Measurements from ENCODE around the gene LNPEP. TPM values are rescaled to one million over a fixed set of nuclear protein-coding genes. Genes with fewer than 3 reads are reported as not detected.
A peak's percentile ranks its signal among the peaks of the same experiment; 100 is the strongest.

LNPEP gene
- total RNA-seq, 1 donor from 2014 or later = 36.3 TPM

DNA sequence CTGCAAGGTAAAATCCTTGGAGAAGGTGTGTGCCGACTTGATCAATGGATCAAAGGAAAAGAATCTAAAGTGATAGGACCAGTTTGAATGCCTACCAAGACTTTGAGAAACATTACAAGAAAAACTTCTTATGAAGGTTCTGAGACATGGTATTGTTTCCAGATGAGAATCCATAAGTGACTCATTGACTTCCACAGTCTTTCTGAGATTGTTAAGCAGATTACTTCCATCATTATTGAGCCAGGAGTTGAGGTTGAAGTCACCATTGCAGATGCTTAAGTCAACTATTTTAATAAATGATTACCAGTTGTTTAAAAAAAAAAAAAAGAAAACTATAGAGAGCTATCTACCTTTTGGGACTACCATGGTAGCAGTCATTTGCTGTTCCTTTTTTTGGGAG is 7.0 kb downstream of the LNPEP start:
- peaks cover 5% of the 10 kb centered on the region for H3K36me3 Mint-ChIP-seq (ENCODE audit: low read depth, unreplicated experiment)
- no peaks in the 10 kb centered on the region for H3K9me3 Mint-ChIP-seq (ENCODE audit: unreplicated experiment)
- no peaks in the 10 kb centered on the region for H3K27me3 Mint-ChIP-seq (ENCODE audit: low read depth, unreplicated experiment)
- no peak overlapping the region for H3K4me2 ChIP-seq (ENCODE audit: low read length)
- TF ChIP-seq, protein P1, sequence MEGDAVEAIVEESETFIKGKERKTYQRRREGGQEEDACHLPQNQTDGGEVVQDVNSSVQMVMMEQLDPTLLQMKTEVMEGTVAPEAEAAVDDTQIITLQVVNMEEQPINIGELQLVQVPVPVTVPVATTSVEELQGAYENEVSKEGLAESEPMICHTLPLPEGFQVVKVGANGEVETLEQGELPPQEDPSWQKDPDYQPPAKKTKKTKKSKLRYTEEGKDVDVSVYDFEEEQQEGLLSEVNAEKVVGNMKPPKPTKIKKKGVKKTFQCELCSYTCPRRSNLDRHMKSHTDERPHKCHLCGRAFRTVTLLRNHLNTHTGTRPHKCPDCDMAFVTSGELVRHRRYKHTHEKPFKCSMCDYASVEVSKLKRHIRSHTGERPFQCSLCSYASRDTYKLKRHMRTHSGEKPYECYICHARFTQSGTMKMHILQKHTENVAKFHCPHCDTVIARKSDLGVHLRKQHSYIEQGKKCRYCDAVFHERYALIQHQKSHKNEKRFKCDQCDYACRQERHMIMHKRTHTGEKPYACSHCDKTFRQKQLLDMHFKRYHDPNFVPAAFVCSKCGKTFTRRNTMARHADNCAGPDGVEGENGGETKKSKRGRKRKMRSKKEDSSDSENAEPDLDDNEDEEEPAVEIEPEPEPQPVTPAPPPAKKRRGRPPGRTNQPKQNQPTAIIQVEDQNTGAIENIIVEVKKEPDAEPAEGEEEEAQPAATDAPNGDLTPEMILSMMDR (IDR thresholded peaks at IDR 0.05; ENCODE audit: insufficient read depth, low read depth, low read length) = no peak
- TF ChIP-seq EZH2 (IDR thresholded peaks at IDR 0.05; ENCODE audit: insufficient read depth, low read length) = no peak
- no peaks in the 10 kb centered on the region for H3K27me3 ChIP-seq (ENCODE audit: insufficient read depth, low read length)
- H3K4me1 Mint-ChIP-seq (ENCODE audit: low read depth, unreplicated experiment) = peaks cover 19% of the 10 kb centered on the region
- no peak overlapping the region for H3K4me3 ChIP-seq (ENCODE audit: insufficient read depth, low read depth, low read length)
- DNase-seq (ENCODE audit: low read depth) = peak; percentile 50
- no peak overlapping the region for H3K27ac ChIP-seq (ENCODE audit: low read depth, low read length)
- H2AFZ ChIP-seq (ENCODE audit: low read depth, low read length) = no peak overlapping the region
- H3K9ac ChIP-seq (ENCODE audit: low read length) = no peak overlapping the region
- peak; percentile 32 for FAIRE-seq
- H3K79me2 ChIP-seq (ENCODE audit: insufficient read depth, low read length) = peaks cover 75% of the 10 kb centered on the region
- H3K9me3 ChIP-seq (ENCODE audit: insufficient read depth, low read depth, low read length) = no peaks in the 10 kb centered on the region
- no peaks in the 10 kb centered on the region for H3K4me1 ChIP-seq (ENCODE audit: insufficient read depth, low read length)
- H3K4me3 Mint-ChIP-seq (ENCODE audit: unreplicated experiment) = no peak overlapping the region
- H3K36me3 ChIP-seq (ENCODE audit: insufficient read depth, low read length) = no peaks in the 10 kb centered on the region
- H3K27ac Mint-ChIP-seq (ENCODE audit: unreplicated experiment) = no peak overlapping the region
- H4K20me1 ChIP-seq (ENCODE audit: insufficient read depth, low read length) = peaks cover 36% of the 10 kb centered on the region

DNA sequence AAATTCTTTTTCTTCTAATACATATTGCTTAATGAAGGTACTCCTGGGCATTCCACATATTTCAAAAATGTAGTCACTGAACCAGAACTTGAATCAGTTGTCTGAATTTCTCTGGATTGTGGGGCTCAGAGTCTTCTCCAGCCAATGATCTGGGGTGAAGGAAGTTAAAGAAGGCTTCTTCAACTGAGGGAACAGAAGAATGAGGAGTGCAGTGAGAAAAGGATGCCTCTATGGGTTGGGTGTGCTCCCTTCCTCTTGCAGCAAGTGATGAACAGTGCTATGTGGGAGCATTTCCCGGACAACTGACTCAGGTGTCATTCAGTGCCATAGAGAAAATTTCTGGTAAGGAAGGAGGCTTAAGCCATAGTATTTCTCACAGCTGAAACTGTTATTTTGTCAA is 7.9 kb downstream of the LNPEP start:
- H3K4me1 Mint-ChIP-seq (ENCODE audit: low read depth, unreplicated experiment) = peaks cover 14% of the 10 kb centered on the region
- peaks cover 5% of the 10 kb centered on the region for H3K36me3 Mint-ChIP-seq (ENCODE audit: low read depth, unreplicated experiment)
- H3K4me3 Mint-ChIP-seq (ENCODE audit: unreplicated experiment) = no peak overlapping the region
- FAIRE-seq (peak; percentile 5), DNase-seq (ENCODE audit: low read depth) (no peak)
- Histone ChIP-seq H3K9me3 (ENCODE audit: insufficient read depth, low read depth, low read length) (no peaks in the 10 kb centered on the region), H4K20me1 (ENCODE audit: insufficient read depth, low read length) (peaks cover 28% of the 10 kb centered on the region), H3K79me2 (ENCODE audit: insufficient read depth, low read length) (peaks cover 74% of the 10 kb centered on the region), H2AFZ (ENCODE audit: low read depth, low read length) (no peak overlapping the region), H3K27me3 (ENCODE audit: insufficient read depth, low read length) (no peaks in the 10 kb centered on the region), H3K36me3 (ENCODE audit: insufficient read depth, low read length) (no peaks in the 10 kb centered on the region), H3K4me3 (ENCODE audit: insufficient read depth, low read depth, low read length) (no peak overlapping the region), H3K4me1 (ENCODE audit: insufficient read depth, low read length) (no peaks in the 10 kb centered on the region), H3K4me2 (ENCODE audit: low read length) (no peak overlapping the region), H3K9ac (ENCODE audit: low read length) (no peak overlapping the region), H3K27ac (ENCODE audit: low read depth, low read length) (no peak overlapping the region)
- no peak overlapping the region for H3K27ac Mint-ChIP-seq (ENCODE audit: unreplicated experiment)
- no peaks in the 10 kb centered on the region for H3K9me3 Mint-ChIP-seq (ENCODE audit: unreplicated experiment)
- no peak for TF ChIP-seq EZH2 (IDR thresholded peaks at IDR 0.05; ENCODE audit: insufficient read depth, low read length)
- TF ChIP-seq, protein P1 (IDR thresholded peaks at IDR 0.05; ENCODE audit: insufficient read depth, low read depth, low read length) = no peak
- H3K27me3 Mint-ChIP-seq (ENCODE audit: low read depth, unreplicated experiment) = no peaks in the 10 kb centered on the region

DNA sequence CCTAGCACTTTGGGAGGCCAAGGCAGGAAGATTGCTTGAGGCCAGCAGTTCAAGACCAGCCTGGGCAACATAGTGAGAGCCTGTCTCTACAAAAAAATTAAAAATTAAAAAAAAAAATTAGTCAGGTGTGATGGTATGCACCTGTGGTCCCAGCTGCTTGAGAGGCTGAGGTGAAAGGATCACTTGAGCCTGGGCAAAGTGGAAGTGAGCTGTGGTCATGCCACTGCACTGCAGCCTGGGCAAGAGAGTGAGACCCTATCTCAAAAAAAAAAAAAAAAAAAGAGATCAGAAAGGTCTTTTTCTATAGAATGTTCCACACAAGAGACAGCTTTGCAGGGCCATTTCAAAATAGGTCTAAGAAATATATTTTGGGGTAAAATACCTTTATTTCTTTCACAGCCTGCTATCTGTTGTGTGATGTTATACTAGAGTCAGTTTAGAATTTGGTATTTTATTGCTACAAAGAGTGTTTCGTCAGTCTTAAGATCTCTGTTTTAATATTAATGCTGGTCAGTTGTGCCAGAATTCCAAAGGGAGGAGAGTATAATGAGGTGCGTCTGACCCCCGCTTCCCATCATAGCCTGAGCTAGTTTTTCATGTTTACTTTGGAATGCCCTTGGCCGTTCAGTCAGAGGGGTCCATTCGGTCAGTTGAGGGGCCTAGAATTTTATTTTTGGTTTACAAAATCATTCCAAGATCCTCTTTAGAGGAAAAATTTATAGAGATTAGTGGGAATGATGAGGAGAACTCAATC is 9.4 kb downstream of the LNPEP start:
- no peak for TF ChIP-seq EZH2 (IDR thresholded peaks at IDR 0.05; ENCODE audit: insufficient read depth, low read length)
- TF ChIP-seq, protein P1 (IDR thresholded peaks at IDR 0.05; ENCODE audit: insufficient read depth, low read depth, low read length) = no peak
- Histone ChIP-seq H3K79me2 (ENCODE audit: insufficient read depth, low read length) (peaks cover 77% of the 10 kb centered on the region), H4K20me1 (ENCODE audit: insufficient read depth, low read length) (peaks cover 34% of the 10 kb centered on the region), H3K27me3 (ENCODE audit: insufficient read depth, low read length) (no peaks in the 10 kb centered on the region), H3K4me1 (ENCODE audit: insufficient read depth, low read length) (no peaks in the 10 kb centered on the region), H3K27ac (ENCODE audit: low read depth, low read length) (no peak overlapping the region), H3K9me3 (ENCODE audit: insufficient read depth, low read depth, low read length) (no peaks in the 10 kb centered on the region), H2AFZ (ENCODE audit: low read depth, low read length) (no peak overlapping the region), H3K9ac (ENCODE audit: low read length) (no peak overlapping the region), H3K36me3 (ENCODE audit: insufficient read depth, low read length) (no peaks in the 10 kb centered on the region), H3K4me2 (ENCODE audit: low read length) (no peak overlapping the region), H3K4me3 (ENCODE audit: insufficient read depth, low read depth, low read length) (no peak overlapping the region)
- Mint-ChIP-seq H3K4me1 (ENCODE audit: low read depth, unreplicated experiment) (peaks cover 14% of the 10 kb centered on the region), H3K9me3 (ENCODE audit: unreplicated experiment) (peaks cover 5% of the 10 kb centered on the region), H3K36me3 (ENCODE audit: low read depth, unreplicated experiment) (peaks cover 12% of the 10 kb centered on the region), H3K4me3 (ENCODE audit: unreplicated experiment) (no peak overlapping the region), H3K27ac (ENCODE audit: unreplicated experiment) (no peak overlapping the region), H3K27me3 (ENCODE audit: low read depth, unreplicated experiment) (no peaks in the 10 kb centered on the region)
- no peak for FAIRE-seq
- DNase-seq (ENCODE audit: low read depth) = no peak

All from astrocyte (in vitro differentiated cells and primary cell).